ENCODE data around the gene NECTIN2. TPM values are rescaled to one million over a fixed set of nuclear protein-coding genes. Genes with fewer than 3 reads are reported as not detected.
"Not testable (repeated sequence)": the region's sequence is repeated elsewhere in the genome, so short reads cannot be mapped to it uniquely, and the experiment has no call there.

Gene NECTIN2
- total RNA-seq, 1 experiment from 2014 or later: 96.3 TPM

- H3K4me3 ChIP-seq (replicated peaks in 1 of 2; ENCODE audit: low read depth in 1 of 2, low read length in 2 of 2); DNase-seq (ENCODE audit: low read depth, low spot score); BruUV-seq (replicated peaks); CTCF ChIA-PET; H3K9me3 ChIP-seq (ENCODE audit: control insufficient read depth in 1 of 2, insufficient read depth in 1 of 2, low read depth in 1 of 2, low read length in 2 of 2); H3K27ac ChIP-seq (ENCODE audit: low read depth, low read length); intact Hi-C loops (cut with micrococcal nuclease); H3K4me2 ChIP-seq (ENCODE audit: low read length); POLR2A ChIA-PET; H3K27me3 ChIP-seq (ENCODE audit: insufficient read depth, low read length); H4K20me1 ChIP-seq (ENCODE audit: insufficient read depth); H3K79me2 ChIP-seq (ENCODE audit: insufficient read depth, low read length); H3K9ac ChIP-seq (ENCODE audit: low read length); H3K4me1 ChIP-seq (ENCODE audit: control insufficient read depth in 1 of 2, insufficient read depth in 2 of 2, low read length in 2 of 2); H2AFZ ChIP-seq (ENCODE audit: low read depth, low read length, poor library complexity, severe bottlenecking); H3K36me3 ChIP-seq (ENCODE audit: control insufficient read depth in 1 of 2, insufficient read depth in 2 of 2, low read length in 2 of 2); H3K9me2 ChIP-seq (ENCODE audit: insufficient read depth); RAD21 ChIA-PET (ENCODE audit: low non-redundant PET in 1 of 2, low total read pairs in 2 of 2, uncharacterized antibody in 2 of 2, unreplicated experiment in 2 of 2); ATAC-seq: not testable (repeated sequence)
These were observed 13.2 kb upstream of the NECTIN2 start for GRCh38 chr19:44832875-44833274.

- H3K36me3 ChIP-seq (ENCODE audit: control insufficient read depth in 1 of 2, insufficient read depth in 2 of 2, low read length in 2 of 2); H3K9ac ChIP-seq (ENCODE audit: low read length); DNase-seq (ENCODE audit: low read depth, low spot score); POLR2A ChIA-PET; RAD21 ChIA-PET (ENCODE audit: low non-redundant PET in 1 of 2, low total read pairs in 2 of 2, uncharacterized antibody in 2 of 2, unreplicated experiment in 2 of 2); ATAC-seq; H3K27ac ChIP-seq (ENCODE audit: low read depth, low read length); H3K27me3 ChIP-seq (ENCODE audit: insufficient read depth, low read length); H3K4me3 ChIP-seq (replicated peaks in 1 of 2; ENCODE audit: low read depth in 1 of 2, low read length in 2 of 2); H3K9me2 ChIP-seq (ENCODE audit: insufficient read depth); H3K79me2 ChIP-seq (ENCODE audit: insufficient read depth, low read length); BruUV-seq (replicated peaks); H4K20me1 ChIP-seq (ENCODE audit: insufficient read depth); H3K9me3 ChIP-seq (ENCODE audit: control insufficient read depth in 1 of 2, insufficient read depth in 1 of 2, low read depth in 1 of 2, low read length in 2 of 2); H2AFZ ChIP-seq (ENCODE audit: low read depth, low read length, poor library complexity, severe bottlenecking); H3K4me1 ChIP-seq (ENCODE audit: control insufficient read depth in 1 of 2, insufficient read depth in 2 of 2, low read length in 2 of 2); H3K4me2 ChIP-seq (ENCODE audit: low read length); intact Hi-C loops (cut with micrococcal nuclease): not testable (repeated sequence)
- CTCF ChIA-PET: interaction anchor here (0.6 kb wide), 1 partner anchor 64 kb away, joined by 3 read pairs; no protein-coding TSS in a partner anchor
These were observed 11.7 kb upstream of the NECTIN2 start for GRCh38 chr19:44834399-44834798.

GRCh38 chr19:44839276-44839675 is 6.8 kb upstream of the NECTIN2 start:
- BruUV-seq (replicated peaks): no TSS peak
- CTCF ChIA-PET: no interaction called here
- no peak for TF ChIP-seq JUND (IDR thresholded peaks at IDR 0.05)
- no peak for TF ChIP-seq EZH2 (IDR thresholded peaks at IDR 0.05)
- no peak for TF ChIP-seq ZBTB33 (IDR thresholded peaks at IDR 0.05; ENCODE audit: extremely low read depth, insufficient replicate concordance, low read length)
- TF ChIP-seq YY1 (IDR thresholded peaks at IDR 0.05; ENCODE audit: extremely low read depth, insufficient replicate concordance, low read depth, low read length): no peak
- TF ChIP-seq ZNF274 (IDR thresholded peaks at IDR 0.05; ENCODE audit: low read depth, low read length): no peak
- no peak for TF ChIP-seq FOSL1 (IDR thresholded peaks at IDR 0.05; ENCODE audit: low read depth)
- TF ChIP-seq SIN3A (IDR thresholded peaks at IDR 0.05; ENCODE audit: low read depth): no peak
- no peak for TF ChIP-seq RAD21 (IDR thresholded peaks at IDR 0.05; ENCODE audit: low read depth)
- no peak for TF ChIP-seq POLR2AphosphoS5 (IDR thresholded peaks at IDR 0.05; ENCODE audit: low read depth, low read length)
- no peak for TF ChIP-seq CTCF (IDR thresholded peaks at IDR 0.05 in 2 of 3, conservative IDR thresholded peaks at IDR 0.05 in 1 of 3; ENCODE audit: borderline replicate concordance in 1 of 3, insufficient read depth in 1 of 3, low read depth in 2 of 3, low read length in 2 of 3)

More at GRCh38 chr19:44839276-44839675, 6.8 kb upstream of the NECTIN2 start:
- ChIA-PET RAD21 (ENCODE audit: low non-redundant PET in 1 of 2, low total read pairs in 2 of 2, uncharacterized antibody in 2 of 2, unreplicated experiment in 2 of 2) (no interaction called here), POLR2A (no interaction called here)
- Histone ChIP-seq H3K4me3 (replicated peaks in 1 of 2; ENCODE audit: low read depth in 1 of 2, low read length in 2 of 2) (no peak overlapping the region), H3K36me3 (ENCODE audit: control insufficient read depth in 1 of 2, insufficient read depth in 2 of 2, low read length in 2 of 2) (no peaks in the 10 kb centered on the region), H3K4me2 (ENCODE audit: low read length) (no peak overlapping the region), H3K9ac (ENCODE audit: low read length) (no peak overlapping the region), H4K20me1 (ENCODE audit: insufficient read depth) (no peaks in the 10 kb centered on the region), H2AFZ (ENCODE audit: low read depth, low read length, poor library complexity, severe bottlenecking) (no peak overlapping the region), H3K9me3 (ENCODE audit: control insufficient read depth in 1 of 2, insufficient read depth in 1 of 2, low read depth in 1 of 2, low read length in 2 of 2) (no peaks in the 10 kb centered on the region), H3K4me1 (ENCODE audit: control insufficient read depth in 1 of 2, insufficient read depth in 2 of 2, low read length in 2 of 2) (peaks cover 8 to 24% of the 10 kb centered on the region in 2 experiments; a peak in 3 of 4 replicates), H3K79me2 (ENCODE audit: insufficient read depth, low read length) (no peaks in the 10 kb centered on the region), H3K27ac (ENCODE audit: low read depth, low read length) (no peak overlapping the region), H3K9me2 (ENCODE audit: insufficient read depth) (no peaks in the 10 kb centered on the region), H3K27me3 (ENCODE audit: insufficient read depth, low read length) (no peaks in the 10 kb centered on the region)
- DNase-seq (ENCODE audit: low read depth, low spot score): no peak
- intact Hi-C loops (cut with micrococcal nuclease): no loop called here
- ATAC-seq: no peak
